Ishikawa (cell line): ENCODE results near the gene SMYD3.

Experiments used
- CEBPB ChIP-seq: IDR thresholded peaks from 2 replicates; pipeline ENCODE4 v1.6.1; 2012
- CREB1 ChIP-seq: IDR thresholded peaks from 2 replicates; pipeline ENCODE4 v1.6.1; 2012; ENCODE audit warnings: low read depth
- EGR1 ChIP-seq: IDR thresholded peaks from 2 replicates; pipeline ENCODE4 v1.6.1; 2012
- EP300 ChIP-seq: IDR thresholded peaks from 2 replicates; pipeline ENCODE4 v1.6.1; 2012; ENCODE audit warnings: borderline replicate concordance
- FOXM1 ChIP-seq: IDR thresholded peaks from 2 replicates; pipeline ENCODE4 v1.6.1; 2012; ENCODE audit warnings: low read depth, borderline replicate concordance
- NFIC ChIP-seq: IDR thresholded peaks from 2 replicates; pipeline ENCODE4 v1.6.1; 2012
- RAD21 ChIP-seq: IDR thresholded peaks from 2 replicates; pipeline ENCODE4 v1.6.1; 2012; ENCODE audit warnings: low read depth
- REST ChIP-seq: IDR thresholded peaks from 2 replicates; pipeline ENCODE4 v1.6.1; 2012; ENCODE audit warnings: low read depth, mild to moderate bottlenecking
- TAF1 ChIP-seq: IDR thresholded peaks from 2 replicates; pipeline ENCODE4 v1.6.1; 2012; ENCODE audit warnings: low read depth, mild to moderate bottlenecking
- TCF12 ChIP-seq: IDR thresholded peaks from 2 replicates; pipeline ENCODE4 v1.6.1; 2012; ENCODE audit warnings: low read depth
- TEAD4 ChIP-seq: IDR thresholded peaks from 2 replicates; pipeline ENCODE4 v1.6.1; 2012
- YY1 ChIP-seq: IDR thresholded peaks from 2 replicates; pipeline ENCODE4 v1.6.1; 2012; ENCODE audit warnings: low read depth
- ZBTB7A ChIP-seq: IDR thresholded peaks from 2 replicates; pipeline ENCODE4 v1.6.1; 2012; ENCODE audit warnings: low read depth
- TF ChIP-seq, protein P1 (sequence below): IDR thresholded peaks from 2 replicates; pipeline ENCODE4 v1.6.1; 2012
- TF ChIP-seq, protein P2 (sequence below): IDR thresholded peaks from 2 replicates; pipeline ENCODE4 v1.6.1; 2012

SMYD3 gene

DNA sequence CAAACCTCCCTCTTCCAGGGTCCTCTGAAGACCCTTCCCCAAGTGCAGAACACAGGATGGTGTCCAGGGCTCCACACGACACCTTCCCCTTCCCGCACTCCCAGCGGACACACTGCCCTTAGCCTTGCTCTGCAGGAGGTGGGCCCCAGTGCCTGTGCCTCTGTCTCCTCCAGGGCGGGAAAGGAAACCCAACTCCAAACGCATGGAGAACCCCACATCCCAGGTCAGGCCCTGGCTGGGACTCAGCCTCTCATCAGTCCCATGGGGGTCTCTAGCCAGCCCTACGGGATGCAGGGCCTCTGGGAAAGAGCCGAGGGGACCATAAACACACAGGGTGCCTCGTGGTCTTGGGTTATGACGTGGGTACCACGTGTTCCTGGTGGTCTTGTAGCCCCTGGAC lies 5.6 kb upstream of the SMYD3 start:
- TF ChIP-seq TCF12 (no peak), TEAD4 (no peak), FOXM1 (no peak), TAF1 (no peak), CEBPB (no peak), ZBTB7A (no peak), NFIC (no peak), EGR1 (no peak)
- TF ChIP-seq, protein P1, sequence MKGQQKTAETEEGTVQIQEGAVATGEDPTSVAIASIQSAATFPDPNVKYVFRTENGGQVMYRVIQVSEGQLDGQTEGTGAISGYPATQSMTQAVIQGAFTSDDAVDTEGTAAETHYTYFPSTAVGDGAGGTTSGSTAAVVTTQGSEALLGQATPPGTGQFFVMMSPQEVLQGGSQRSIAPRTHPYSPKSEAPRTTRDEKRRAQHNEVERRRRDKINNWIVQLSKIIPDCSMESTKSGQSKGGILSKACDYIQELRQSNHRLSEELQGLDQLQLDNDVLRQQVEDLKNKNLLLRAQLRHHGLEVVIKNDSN: no peak
- TF ChIP-seq, protein P2, sequence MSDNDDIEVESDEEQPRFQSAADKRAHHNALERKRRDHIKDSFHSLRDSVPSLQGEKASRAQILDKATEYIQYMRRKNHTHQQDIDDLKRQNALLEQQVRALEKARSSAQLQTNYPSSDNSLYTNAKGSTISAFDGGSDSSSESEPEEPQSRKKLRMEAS: no peak

GRCh38 chr1:246512230-246512629 lies 5.2 kb upstream of the SMYD3 start:
- TF ChIP-seq ZBTB7A: no peak
- TF ChIP-seq CEBPB: no peak

DNA sequence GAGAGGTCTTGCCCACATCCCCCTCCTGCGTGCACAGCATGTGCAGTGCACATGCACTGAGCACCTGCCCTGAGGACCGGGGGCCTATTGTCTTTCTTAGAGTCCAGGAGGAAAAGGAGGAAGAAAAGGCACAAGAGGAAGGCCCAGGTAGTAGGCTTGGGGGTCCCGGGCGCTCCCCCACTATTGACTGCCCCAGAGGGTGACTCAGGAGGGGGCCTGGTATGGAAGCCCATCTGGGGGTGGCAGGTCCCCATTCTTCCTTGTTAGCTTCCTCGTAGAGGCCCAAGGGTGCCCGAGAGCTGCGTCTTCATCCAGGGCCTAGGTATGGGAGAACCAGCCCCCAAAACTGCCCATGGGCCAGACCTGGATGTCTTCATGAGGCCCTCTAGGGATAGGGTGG lies 4.1 kb upstream of the SMYD3 start:
- TF ChIP-seq EGR1: no peak

GRCh38 chr1:246510147-246511030 lies 3.3 kb upstream of the SMYD3 start:
- TF ChIP-seq TAF1: no peak
- no peak for TF ChIP-seq TCF12
- TF ChIP-seq REST: no peak
- no peak for TF ChIP-seq CEBPB
- TF ChIP-seq ZBTB7A: no peak
- no peak for TF ChIP-seq NFIC
- TF ChIP-seq, protein P1: no peak

- TF ChIP-seq TCF12 (no peak), ZBTB7A (no peak), CEBPB (no peak)
Measured at GRCh38 chr1:246508897-246509688, 2.0 kb upstream of the SMYD3 start.

DNA sequence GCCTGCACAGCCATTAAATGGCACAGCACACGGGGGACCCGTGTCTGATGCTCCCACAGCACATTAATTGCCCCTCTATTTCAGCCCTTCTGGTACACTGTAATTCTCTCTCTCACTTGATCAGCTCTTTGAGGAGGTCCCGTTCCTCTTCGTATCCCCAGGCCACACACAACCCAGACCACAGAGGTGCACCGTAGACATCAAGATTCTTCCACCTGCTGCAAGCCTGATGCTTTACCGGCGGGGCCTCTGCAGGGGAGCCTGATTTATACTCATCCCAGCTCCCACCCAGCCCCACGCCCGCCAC lies 759 bp downstream of the SMYD3 start:
- TF ChIP-seq EP300: no peak
- no peak for TF ChIP-seq NFIC
- no peak for TF ChIP-seq RAD21
- TF ChIP-seq, protein P1: no peak
- no peak for TF ChIP-seq REST
- no peak for TF ChIP-seq TCF12
- no peak for TF ChIP-seq TAF1
- TF ChIP-seq, protein P2: no peak
- TF ChIP-seq FOXM1: no peak
- no peak for TF ChIP-seq ZBTB7A
- TF ChIP-seq CEBPB: no peak
- no peak for TF ChIP-seq EGR1

DNA sequence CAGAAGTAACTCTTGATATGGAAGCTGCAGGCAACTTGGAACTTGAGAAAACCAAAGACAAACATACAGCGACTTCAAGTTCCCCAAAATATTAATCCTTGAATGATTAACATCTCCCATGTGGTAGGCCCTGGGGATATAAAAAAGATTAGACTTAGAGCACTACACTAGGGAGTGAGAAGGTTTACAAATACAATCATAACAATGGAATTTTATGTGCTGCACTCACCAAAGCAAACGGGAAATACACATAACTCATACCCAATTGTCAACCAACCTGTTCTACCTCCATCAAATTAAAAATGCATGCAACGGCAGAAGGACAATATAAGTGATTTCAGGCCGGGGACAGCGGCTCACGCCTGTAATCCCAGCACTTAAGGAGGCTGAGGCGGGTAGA lies 3.7 kb downstream of the SMYD3 start:
- TF ChIP-seq EP300: no peak
- TF ChIP-seq CEBPB: no peak
- no peak for TF ChIP-seq REST
- no peak for TF ChIP-seq YY1
- TF ChIP-seq TEAD4: no peak
- no peak for TF ChIP-seq TCF12
- no peak for TF ChIP-seq ZBTB7A
- TF ChIP-seq FOXM1: no peak
- no peak for TF ChIP-seq NFIC
- TF ChIP-seq, protein P1: no peak
- no peak for TF ChIP-seq RAD21
- no peak for TF ChIP-seq TAF1
- TF ChIP-seq EGR1: no peak
- TF ChIP-seq, protein P2: no peak
- no peak for TF ChIP-seq CREB1
